ENCODE data around the gene KLHL11.

GRCh38 chr17:41870627-41871026 is 5.4 kb upstream of the KLHL11 start:
- TF ChIP-seq, protein P1, sequence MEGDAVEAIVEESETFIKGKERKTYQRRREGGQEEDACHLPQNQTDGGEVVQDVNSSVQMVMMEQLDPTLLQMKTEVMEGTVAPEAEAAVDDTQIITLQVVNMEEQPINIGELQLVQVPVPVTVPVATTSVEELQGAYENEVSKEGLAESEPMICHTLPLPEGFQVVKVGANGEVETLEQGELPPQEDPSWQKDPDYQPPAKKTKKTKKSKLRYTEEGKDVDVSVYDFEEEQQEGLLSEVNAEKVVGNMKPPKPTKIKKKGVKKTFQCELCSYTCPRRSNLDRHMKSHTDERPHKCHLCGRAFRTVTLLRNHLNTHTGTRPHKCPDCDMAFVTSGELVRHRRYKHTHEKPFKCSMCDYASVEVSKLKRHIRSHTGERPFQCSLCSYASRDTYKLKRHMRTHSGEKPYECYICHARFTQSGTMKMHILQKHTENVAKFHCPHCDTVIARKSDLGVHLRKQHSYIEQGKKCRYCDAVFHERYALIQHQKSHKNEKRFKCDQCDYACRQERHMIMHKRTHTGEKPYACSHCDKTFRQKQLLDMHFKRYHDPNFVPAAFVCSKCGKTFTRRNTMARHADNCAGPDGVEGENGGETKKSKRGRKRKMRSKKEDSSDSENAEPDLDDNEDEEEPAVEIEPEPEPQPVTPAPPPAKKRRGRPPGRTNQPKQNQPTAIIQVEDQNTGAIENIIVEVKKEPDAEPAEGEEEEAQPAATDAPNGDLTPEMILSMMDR (IDR thresholded peaks at IDR 0.05) = no peak
- TF ChIP-seq EP300 (IDR thresholded peaks at IDR 0.05) = no peak
- no peak for TF ChIP-seq POLR2A (IDR thresholded peaks at IDR 0.05)
